Osteocyte (in vitro differentiated cells): Measurements from ENCODE around the gene R3HDM2. TPM values are rescaled to one million over a fixed set of nuclear protein-coding genes. Genes with fewer than 3 reads are reported as not detected.

Experiments
- DNase-seq: peaks from one replicate; pipeline ENCODE4 v3.0.0; 2021; ENCODE audit warnings: mixed read lengths; ENCODE audit not compliant: unreplicated experiment; ENCODE audit errors: extremely low spot score
- H3K27ac Mint-ChIP-seq: one replicate; pipeline ENCODE4 v1.8.0; 2021; ENCODE audit warnings: mild to moderate bottlenecking, mixed read lengths; ENCODE audit not compliant: unreplicated experiment
- H3K27me3 Mint-ChIP-seq: one replicate; pipeline ENCODE4 v1.8.0; 2021; ENCODE audit warnings: mixed read lengths; ENCODE audit not compliant: unreplicated experiment
- H3K36me3 Mint-ChIP-seq: one replicate; pipeline ENCODE4 v1.8.0; 2021; ENCODE audit warnings: mixed read lengths; ENCODE audit not compliant: unreplicated experiment
- H3K4me1 Mint-ChIP-seq: one replicate; pipeline ENCODE4 v1.8.0; 2021; ENCODE audit warnings: mixed read lengths; ENCODE audit not compliant: unreplicated experiment
- H3K4me3 Mint-ChIP-seq: one replicate; pipeline ENCODE4 v1.8.0; 2021; ENCODE audit warnings: mild to moderate bottlenecking, moderate library complexity, mixed read lengths; ENCODE audit not compliant: unreplicated experiment
- H3K9me3 Mint-ChIP-seq: one replicate; pipeline ENCODE4 v1.8.0; 2021; ENCODE audit warnings: mixed read lengths; ENCODE audit not compliant: unreplicated experiment
- CTCF ChIP-seq: fragments of 200-600 bp; sonication (generic); IDR thresholded peaks from 2 replicates; pipeline ENCODE4 v1.5.0; 2021; ENCODE audit warnings: antibody characterized with exemption, mild to moderate bottlenecking, moderate library complexity
- long read RNA-seq: library from polyadenylated mRNA; unstranded; transcript quantifications from one replicate; pipeline ENCODE4 v2.0.0, GENCODE V29; 2021
- total RNA-seq: library from RNA; stranded (reverse); gene quantifications from 2 replicates; pipeline ENCODE4 v1.2.1, GENCODE V29; 2021

R3HDM2 gene
- 62.2 and 65.0 TPM in 2 replicates for total RNA-seq
- long read RNA-seq, partial matches to known transcripts: 2 of 8 reads
- long read RNA-seq, other reads (novel, unspliced or antisense): 6 of 8 reads

GRCh38 chr12:57430931-57431566 lies at the start of gene R3HDM2:
TSS of gene R3HDM2 (minus strand) at chr12:57431043. CDS start at chr12:57310428, 120,615 bp downstream.
- no peak for TF ChIP-seq CTCF
- no peaks in the 10 kb centered on the region for H3K36me3 Mint-ChIP-seq
- H3K4me1 Mint-ChIP-seq: peaks cover 27% of the 10 kb centered on the region
- peak within 1 kb of the TSS; percentile 97 for H3K27ac Mint-ChIP-seq
- peak within 1 kb of the TSS; percentile 93 for H3K4me3 Mint-ChIP-seq
- DNase-seq: peak; percentile 98
- no peaks in the 10 kb centered on the region for H3K27me3 Mint-ChIP-seq
- no peaks in the 10 kb centered on the region for H3K9me3 Mint-ChIP-seq

GRCh38 chr12:57479376-57480115 lies 48.7 kb upstream of the R3HDM2 start, which contains the start of gene ARHGAP9:
TSS of gene ARHGAP9 (minus strand) at chr12:57479866. CDS start at chr12:57479406, 460 bp downstream.
- H3K4me1 Mint-ChIP-seq: peaks cover 20% of the 10 kb centered on the region
- no peak within 1 kb of the TSS for H3K4me3 Mint-ChIP-seq
- no peak for DNase-seq
- H3K36me3 Mint-ChIP-seq: no peaks in the 10 kb centered on the region
- H3K27ac Mint-ChIP-seq: no peak within 1 kb of the TSS
- H3K9me3 Mint-ChIP-seq: no peaks in the 10 kb centered on the region
- no peak for TF ChIP-seq CTCF
- peaks cover 33% of the 10 kb centered on the region for H3K27me3 Mint-ChIP-seq

GRCh38 chr12:57479043-57479375 lies 48.2 kb upstream of the R3HDM2 start:
- Mint-ChIP-seq H3K27ac (no peak overlapping the region), H3K27me3 (peaks cover 39% of the 10 kb centered on the region), H3K4me1 (peaks cover 20% of the 10 kb centered on the region), H3K36me3 (no peaks in the 10 kb centered on the region), H3K9me3 (no peaks in the 10 kb centered on the region), H3K4me3 (no peak overlapping the region)
- no peak for TF ChIP-seq CTCF
- DNase-seq: peak; percentile 82

- Mint-ChIP-seq H3K27me3 (peaks cover 46% of the 10 kb centered on the region), H3K27ac (no peak overlapping the region), H3K4me3 (no peak overlapping the region), H3K4me1 (peaks cover 13% of the 10 kb centered on the region), H3K9me3 (no peaks in the 10 kb centered on the region), H3K36me3 (no peaks in the 10 kb centered on the region)
- no peak for TF ChIP-seq CTCF
- DNase-seq: no peak
Observed at GRCh38 chr12:57477710-57478681, 47.2 kb upstream of the R3HDM2 start.
